Omental fat pad (tissue), 4 donors: Measurements from ENCODE around the gene KIF3B. TPM values are rescaled to one million over a fixed set of nuclear protein-coding genes. Genes with fewer than 3 reads are reported as not detected.

ENCODE experiments used
- ATAC-seq: fragments of 150-250 bp; one replicate; pipeline ENCODE4 v1.9.1; 2016; ENCODE audit warnings: mild to moderate bottlenecking, moderate library complexity; ENCODE audit not compliant: low FRiP score
- DNase-seq: peaks from one replicate; pipeline ENCODE4 v3.0.0-alpha.2; 2019; ENCODE audit warnings: low spot score
- total RNA-seq, 4 donors: library from RNA; depleted of rRNA; stranded (reverse); fragments of >200 nt; gene quantifications; one replicate each; pipeline ENCODE4 v1.1.0, GENCODE V29; 2016
- TF ChIP-seq, protein P1 (sequence below), 3 donors: fragments of 450-650 bp; IDR thresholded peaks; one replicate each; pipeline ENCODE4 v1.5.1; 2016 to 2017; ENCODE audit warnings: antibody characterized with exemption in 3 of 3, mild to moderate bottlenecking in 3 of 3, moderate library complexity in 2 of 3

KIF3B gene
- total RNA-seq, 4 donors from 2014 or later: 19.9 to 25.4 (median 22.7) TPM

DNA sequence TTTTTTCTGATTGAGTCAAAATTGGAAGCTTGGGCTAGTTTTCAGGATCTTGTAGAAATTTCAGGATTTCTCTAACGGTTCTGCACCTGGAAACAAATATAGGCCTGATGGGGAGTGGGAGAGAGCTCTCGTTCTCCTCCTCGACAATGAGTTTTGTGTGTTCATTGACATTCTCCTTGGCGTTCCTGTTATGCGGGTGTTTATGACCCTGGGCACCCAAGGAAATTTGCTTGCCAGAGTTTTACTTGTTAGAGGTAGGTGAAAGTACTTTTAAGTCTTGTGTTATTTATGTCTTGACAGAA is 82.8 kb downstream of the KIF3B start:
- TF ChIP-seq, protein P1, sequence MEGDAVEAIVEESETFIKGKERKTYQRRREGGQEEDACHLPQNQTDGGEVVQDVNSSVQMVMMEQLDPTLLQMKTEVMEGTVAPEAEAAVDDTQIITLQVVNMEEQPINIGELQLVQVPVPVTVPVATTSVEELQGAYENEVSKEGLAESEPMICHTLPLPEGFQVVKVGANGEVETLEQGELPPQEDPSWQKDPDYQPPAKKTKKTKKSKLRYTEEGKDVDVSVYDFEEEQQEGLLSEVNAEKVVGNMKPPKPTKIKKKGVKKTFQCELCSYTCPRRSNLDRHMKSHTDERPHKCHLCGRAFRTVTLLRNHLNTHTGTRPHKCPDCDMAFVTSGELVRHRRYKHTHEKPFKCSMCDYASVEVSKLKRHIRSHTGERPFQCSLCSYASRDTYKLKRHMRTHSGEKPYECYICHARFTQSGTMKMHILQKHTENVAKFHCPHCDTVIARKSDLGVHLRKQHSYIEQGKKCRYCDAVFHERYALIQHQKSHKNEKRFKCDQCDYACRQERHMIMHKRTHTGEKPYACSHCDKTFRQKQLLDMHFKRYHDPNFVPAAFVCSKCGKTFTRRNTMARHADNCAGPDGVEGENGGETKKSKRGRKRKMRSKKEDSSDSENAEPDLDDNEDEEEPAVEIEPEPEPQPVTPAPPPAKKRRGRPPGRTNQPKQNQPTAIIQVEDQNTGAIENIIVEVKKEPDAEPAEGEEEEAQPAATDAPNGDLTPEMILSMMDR (IDR thresholded peaks at IDR 0.05): no peak
- no peak for ATAC-seq
- DNase-seq: no peak

DNA sequence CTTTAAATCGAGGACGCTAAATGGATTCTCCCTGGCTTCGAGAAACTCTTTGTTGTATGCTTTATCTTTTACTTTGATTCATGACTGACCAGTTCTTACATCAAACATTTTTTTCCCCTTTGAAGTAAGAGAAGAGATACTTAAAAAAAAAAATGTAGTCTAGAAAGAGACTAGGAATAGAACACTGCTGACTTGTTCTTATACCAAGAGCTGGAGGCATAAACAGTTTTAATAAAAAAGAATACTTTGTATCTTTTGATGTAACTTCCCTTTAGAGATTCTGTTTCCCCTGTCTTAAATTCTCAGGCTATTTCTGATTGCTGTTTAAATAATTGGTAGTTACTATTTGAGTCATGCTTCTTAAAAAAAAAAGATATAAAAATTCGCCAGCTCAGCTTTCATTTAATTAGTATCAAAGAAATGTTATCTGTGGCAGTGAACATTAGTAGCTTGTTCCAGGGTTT is 85.5 kb downstream of the KIF3B start:
- TF ChIP-seq, protein P1 (IDR thresholded peaks at IDR 0.05): no peak
- DNase-seq (no peak), ATAC-seq (no peak)

DNA sequence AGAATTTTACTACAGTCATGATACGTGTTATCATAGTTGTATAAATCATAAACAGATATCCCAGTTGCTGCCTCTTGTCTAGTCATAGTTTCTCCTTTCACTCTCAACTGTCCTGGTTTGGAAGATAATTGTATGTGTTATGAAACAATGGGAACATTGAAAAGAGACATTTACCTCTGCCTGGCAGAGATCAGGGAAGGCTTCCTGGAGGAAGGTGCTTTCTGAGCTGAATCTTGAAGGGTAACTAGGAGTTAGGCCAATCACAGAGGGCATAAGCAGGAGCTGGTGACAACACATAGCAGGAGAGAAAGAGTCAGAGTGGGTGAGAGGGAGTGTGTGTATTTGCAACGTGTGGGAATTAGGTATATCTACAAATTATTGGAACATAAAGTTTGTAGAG is 86.0 kb downstream of the KIF3B start:
- ATAC-seq (no peak), DNase-seq (no peak)
- TF ChIP-seq, protein P1 (IDR thresholded peaks at IDR 0.05): no peak

DNA sequence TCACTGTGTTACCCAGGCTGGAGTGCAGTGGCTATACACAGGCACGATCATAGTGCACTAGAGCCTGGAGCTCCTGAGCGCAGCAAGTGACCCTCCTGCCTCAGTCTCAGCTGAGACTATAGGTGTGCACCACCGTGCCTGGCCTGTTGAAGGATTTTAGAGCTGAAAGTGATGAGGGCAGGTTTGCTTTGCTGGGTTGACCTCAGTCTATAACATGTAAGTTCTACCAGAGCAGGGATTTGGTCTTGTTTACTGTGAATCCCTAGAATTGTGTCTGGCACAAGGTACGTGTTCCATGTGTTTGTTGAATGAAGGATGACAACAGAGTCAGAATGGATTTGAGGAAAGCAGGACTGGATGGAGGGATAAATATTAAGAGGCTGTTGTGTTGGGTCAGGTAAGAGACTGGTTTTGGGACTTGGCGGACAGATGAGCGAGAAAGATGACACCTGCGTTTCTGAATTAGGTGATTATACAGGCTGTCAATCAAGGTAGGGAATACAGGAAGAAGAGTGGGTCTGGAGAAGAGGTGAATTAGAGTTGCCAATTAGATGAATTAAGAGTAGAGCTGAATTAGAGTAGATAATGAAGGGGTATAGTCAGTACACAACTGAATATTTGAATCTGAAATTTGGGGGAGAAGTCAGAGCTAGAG is 87.2 kb downstream of the KIF3B start:
- DNase-seq: no peak

DNA sequence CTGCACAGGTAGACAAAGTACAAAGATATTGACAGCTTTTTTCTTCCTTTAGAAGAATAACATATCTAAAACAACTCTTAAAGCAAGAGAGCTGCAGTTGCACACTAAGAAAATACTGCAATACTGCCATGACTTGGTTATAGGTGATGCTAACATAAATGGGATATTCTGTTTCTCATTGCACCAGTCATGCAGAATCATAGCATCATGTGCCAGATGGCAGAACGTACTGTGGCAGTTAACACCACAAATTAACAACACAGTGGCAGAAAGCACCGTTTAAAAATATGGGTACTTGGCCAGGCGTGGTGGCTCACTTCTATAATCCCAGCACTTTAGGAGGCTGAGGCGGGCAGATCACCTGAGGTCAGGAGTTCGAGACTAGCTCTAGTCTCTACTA is 88.1 kb downstream of the KIF3B start:
- DNase-seq (no peak), ATAC-seq (no peak)

More for the DNA sequence above, 87.2 kb downstream of the KIF3B start:
- no peak for ATAC-seq
- TF ChIP-seq, protein P1 (IDR thresholded peaks at IDR 0.05): no peak

DNA sequence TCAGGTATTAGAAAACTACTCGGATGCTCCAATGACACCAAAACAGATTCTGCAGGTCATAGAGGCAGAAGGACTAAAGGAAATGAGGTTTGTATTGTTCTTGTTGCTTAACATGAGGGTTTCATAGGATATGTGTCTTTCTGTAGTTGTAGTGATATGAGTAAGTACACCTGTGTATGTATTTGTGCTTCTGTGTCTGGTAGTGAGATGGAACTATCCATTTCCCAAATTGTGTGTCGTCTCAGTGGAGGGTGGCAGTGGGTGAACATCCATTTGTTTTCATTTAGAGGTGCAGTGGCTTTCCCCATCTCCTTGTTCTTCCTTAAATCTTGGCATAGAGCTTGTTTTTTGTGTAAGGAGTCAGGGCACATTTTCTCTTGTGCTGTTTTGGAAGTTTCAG is 88.9 kb downstream of the KIF3B start:
- no peak for ATAC-seq
- DNase-seq: no peak
- TF ChIP-seq, protein P1 (IDR thresholded peaks at IDR 0.05): no peak

More for the DNA sequence above, 88.1 kb downstream of the KIF3B start:
- TF ChIP-seq, protein P1 (IDR thresholded peaks at IDR 0.05): no peak

DNA sequence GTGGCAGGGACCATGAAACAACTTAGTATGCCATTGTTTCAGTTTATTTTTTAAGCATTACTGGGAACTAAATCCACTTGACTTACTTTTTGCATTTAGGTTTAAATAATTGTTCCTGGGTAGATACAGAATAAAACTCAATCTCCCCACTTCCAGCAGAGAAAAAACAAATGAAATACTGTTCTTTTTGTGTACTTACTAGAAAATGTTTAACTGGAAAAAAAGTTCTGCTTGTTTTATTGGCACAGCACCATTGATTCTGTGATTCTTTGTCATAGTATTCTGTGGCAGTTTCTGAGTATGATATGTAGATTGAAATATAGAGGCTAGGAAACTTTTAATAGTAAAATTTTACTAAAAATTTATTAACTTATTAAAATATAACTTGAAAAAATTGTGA is 90.9 kb downstream of the KIF3B start:
- TF ChIP-seq, protein P1 (IDR thresholded peaks at IDR 0.05): no peak
- DNase-seq: no peak
- no peak for ATAC-seq
